Stimulated activated CD8-positive, alpha-beta memory T cell treated with anti-CD3 and anti-CD28 coated beads, Interleukin-4, amount 100 ng/mL, for 1 hour (primary cell): ENCODE data around the gene MRPS22.
A peak's percentile ranks its signal among the peaks of the same experiment; 100 is the strongest.
"Not testable (repeated sequence)": the region's sequence is repeated elsewhere in the genome, so short reads cannot be mapped to it uniquely, and the experiment has no call there.

Source experiments
- DNase-seq, 2 donors: peaks; one replicate each; pipeline ENCODE4 v3.0.0-alpha.2; 2020; ENCODE audit warnings: low read depth in 2 of 2, low spot score in 1 of 2

The MRPS22 gene

DNA sequence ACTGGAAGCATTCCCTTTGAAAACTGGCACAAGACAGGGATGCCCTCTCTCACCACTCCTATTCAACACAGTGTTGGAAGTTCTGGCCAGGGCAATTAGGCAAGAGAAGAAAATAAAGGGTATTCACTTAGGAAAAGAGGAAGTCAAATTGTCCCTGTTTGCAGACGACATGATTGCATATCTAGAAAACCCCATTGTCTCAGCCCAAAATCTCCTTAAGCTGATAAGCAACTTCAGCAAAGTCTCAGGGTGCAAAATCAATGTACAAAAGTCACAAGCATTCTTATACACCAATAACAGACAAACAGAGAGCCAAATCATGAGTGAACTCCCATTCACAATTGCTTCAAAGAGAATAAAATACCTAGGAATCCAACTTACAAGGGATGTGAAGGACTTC is 9.1 kb upstream of the MRPS22 start:
- DNase-seq: not testable (repeated sequence)

DNA sequence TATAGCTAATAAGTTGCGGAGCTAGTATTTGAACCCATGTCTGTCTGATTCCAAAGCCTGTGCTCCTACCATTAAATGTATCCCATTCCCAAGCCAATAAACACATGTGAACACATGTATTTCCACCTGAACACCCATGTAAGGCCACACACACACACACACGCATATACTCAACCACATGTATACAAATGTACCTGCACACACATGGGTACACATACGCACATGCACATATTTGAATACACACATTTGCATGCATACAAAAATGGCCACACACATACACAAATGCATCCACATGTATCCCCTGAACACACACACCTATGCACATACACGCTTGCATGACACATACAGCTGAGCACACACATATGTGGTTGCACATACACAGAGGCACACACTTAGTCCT is 5.4 kb upstream of the MRPS22 start:
- no peak for DNase-seq

DNA sequence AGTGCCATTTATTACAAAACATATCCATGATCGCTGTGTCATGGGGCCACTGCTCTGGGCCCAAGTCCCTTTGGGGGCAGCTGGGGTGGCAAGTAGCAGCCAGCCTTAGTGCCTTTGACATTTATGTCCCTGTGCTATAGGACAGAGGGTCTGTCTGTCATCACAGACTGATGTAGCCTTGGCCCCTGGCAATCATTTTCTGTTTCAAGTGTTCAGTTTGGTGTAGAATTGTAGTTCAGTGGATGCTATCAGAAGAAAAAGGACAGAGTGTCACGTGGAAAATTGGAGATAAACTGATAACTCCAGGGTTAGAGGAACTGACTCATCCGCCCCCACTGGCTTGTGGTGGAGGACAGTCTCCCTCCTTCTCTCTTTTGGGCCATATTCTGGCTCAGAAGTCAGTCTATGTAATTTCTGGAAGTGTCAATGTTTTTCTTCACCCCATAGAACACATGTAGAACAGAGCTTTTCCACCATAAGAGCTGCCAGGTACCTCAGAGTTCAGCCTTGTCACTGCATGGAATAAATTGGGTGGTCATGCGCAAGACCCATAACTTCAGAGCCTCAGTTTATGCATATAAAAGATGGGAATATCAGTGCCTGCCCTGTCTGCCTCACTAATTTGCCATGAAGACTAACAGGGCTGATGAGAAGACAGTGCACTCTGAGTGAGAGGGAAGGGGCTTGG is 4.5 kb upstream of the MRPS22 start:
- no peak for DNase-seq

DNA sequence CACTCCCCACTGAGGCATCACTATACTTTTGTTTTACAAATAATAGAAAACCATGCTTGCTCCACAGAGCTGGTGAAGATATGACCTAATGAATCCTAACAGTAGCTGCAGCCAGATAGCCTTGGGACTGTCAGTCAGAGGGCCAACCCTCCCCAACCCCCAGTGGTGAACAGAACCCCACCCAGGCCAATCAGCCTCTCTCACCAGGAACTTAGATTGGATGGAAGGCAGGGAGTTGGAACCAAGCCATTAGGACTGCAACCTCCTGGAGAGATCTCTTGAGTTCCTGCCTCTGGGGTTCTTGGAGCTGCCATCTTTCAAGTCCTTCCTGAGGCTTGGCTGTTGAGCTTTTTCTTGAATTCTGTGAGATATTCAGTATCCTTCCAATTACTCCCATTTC is 3.0 kb upstream of the MRPS22 start:
- no peak for DNase-seq

DNA sequence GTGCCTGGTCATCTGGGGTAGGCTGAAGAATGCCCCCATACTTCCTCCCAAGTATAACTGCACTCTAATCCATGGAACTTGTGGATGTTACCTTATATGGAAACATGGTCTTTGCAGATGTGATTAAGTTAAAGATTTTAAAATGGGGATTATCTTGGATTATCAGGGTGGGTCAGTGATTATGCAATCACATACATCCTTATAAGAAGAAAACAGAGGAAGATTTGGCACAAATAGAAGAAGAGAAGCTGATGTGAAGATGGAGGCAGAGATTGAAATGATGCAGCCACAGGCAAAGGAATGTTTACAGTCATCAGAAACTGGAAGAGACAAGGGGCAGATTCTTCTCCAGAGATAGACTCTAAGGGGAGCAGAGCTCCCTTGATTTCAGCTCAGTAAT is 1.8 kb upstream of the MRPS22 start:
- no peak for DNase-seq

DNA sequence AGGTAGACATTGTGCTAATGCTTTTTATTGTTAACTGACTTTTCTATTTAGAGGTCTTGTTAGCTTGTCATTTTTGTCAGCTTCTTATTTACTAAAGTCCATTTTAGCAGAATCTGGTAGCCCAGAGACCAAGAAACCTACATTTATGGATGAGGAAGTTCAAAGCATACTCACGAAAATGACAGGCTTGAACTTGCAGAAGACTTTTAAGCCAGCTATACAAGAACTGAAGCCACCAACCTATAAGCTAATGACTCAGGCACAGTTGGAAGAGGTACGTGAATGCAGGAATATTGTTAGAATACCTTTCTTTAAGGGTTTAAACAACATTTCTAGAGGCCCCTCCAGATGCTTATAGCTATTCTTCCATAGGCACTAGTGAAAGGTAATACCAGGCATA is 3.0 kb downstream of the MRPS22 start:
- no peak for DNase-seq

DNA sequence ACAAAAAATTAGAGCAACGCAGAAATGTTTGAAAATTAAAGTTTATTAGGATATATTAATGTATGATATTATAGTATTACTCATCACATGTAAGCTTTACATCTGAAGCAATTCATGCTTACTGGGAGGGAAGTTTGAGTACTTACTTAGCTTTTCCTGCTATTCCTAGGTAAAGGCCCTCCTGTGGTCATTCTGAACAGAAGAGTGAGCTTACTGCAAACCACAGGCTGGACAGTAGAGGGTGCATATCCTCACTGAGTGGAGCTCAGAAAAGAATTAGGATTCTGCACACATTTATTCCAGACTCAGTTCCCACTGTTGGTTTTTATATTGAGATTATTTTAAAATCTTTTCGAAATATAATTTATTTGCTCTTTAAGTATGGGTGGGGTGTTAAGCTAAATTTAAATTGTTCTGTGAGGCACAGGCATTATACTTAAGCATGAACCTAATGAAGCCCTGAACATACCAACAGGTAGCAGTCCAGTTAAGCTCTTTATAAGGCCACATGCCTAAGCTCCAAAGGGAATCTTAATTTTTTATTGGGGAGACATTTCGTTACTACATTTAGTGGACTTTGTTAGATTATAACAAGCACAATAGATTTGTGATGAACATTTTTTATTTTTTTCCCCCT is 10.2 kb downstream of the MRPS22 start:
- DNase-seq: no peak

DNA sequence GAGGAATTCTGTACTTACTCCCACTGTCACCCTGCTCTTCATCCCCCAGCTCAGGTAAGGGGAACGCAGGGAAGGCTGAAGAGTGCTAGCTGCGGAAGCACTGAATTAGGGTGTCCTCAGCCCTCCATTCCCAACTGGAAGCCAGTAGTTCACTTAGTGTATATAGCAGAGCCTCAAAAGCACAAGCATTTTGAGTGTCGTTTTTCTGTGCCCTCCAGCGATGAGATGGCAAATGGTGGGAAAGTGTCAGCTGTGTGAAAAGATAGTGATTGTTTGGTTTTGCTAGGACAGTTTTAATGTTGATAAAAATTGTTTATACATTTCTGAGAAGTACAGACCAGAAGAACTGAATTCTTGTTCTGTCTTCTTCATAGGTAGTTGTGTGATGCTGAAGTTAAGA is 10.8 kb downstream of the MRPS22 start:
- no peak for DNase-seq

DNA sequence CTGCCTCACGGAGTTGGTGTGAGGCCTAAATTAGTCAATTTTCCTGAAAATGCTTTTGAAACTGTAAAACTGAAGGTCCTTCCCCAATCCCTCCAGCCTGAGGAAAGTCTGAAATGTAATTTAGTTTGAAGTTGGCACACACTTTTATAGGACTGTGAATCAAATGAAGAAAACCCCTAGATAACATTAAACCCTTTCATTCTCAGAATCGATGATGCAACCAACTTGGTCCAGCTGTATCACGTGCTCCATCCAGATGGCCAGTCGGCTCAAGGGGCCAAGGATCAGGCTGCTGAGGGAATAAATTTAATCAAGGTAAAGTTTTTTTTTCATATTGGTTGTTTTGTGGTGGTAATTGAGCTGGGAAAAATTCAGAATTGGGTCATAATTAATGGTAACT is 11.7 kb downstream of the MRPS22 start:
- DNase-seq: no peak

DNA sequence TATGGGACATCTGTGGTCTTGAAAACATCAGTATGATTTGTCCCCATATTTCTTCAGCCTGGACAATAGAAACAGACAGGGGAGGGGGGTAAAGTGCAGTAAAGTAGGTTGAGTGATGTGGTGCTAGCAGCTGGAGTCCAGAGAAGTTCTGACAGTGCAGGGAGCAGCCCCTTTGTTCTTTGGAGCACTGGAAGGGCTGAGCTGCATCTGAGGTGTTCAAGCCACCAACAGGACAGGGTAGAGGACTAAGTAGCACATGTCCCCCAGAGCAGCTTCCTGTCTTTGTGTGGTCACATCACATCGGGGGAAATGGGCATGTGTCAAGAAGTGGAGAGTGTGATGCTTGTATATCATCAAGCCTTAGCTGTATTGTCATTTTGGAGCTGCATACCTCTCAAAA is 12.1 kb downstream of the MRPS22 start:
- no peak for DNase-seq

DNA sequence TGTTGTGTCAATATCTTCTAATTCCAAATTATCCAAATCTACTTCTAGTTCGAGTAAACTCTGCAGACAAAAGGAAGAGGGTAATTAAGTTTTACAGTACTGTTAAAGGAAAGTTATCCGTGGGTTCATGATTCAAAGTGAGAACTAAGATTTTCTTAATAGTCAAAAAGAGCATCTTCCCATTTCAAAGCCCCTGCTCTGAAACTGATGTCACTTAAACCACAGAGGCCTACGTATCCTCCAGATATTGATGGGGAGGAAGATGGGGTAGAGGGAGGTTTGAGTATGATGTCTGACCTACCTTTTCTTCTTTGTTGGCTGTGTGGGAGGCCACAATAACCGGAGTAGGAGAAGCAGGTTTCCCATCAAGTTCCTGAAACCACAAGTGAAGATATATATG is 14.1 kb downstream of the MRPS22 start:
- DNase-seq: no peak

DNA sequence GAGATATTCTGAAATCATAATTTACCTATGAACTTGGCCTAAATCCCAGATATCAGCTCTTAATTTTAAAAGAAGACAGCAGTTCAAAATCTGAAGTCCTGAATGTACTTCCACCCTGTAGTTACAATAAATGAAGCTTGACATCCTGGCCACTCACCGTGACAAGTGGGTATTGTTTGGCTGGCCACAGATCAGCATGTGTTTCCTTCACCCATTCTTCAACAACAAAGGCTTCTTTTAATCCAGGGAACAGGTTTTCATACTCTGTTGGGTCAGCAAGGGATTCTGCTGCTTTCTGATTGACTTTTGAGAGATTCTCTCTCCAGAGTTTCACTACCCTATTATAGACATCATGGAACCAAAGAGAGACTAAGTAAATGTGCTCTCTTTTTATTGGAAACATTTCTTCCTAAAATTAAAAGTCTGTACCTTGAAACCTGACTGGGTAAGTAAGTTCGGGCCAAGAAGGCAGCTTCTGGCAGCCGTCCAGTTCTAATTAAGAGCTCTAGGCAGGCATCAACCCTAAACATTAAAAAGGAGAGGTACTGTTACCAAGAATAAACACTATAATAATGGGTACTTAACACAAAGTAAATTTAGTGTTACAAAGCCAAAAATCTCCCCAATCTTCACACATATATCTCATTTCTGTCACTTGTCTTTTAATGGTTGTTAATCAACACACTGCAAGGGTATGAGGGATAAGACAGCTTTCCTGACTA is 15.2 kb downstream of the MRPS22 start:
- no peak for DNase-seq

DNA sequence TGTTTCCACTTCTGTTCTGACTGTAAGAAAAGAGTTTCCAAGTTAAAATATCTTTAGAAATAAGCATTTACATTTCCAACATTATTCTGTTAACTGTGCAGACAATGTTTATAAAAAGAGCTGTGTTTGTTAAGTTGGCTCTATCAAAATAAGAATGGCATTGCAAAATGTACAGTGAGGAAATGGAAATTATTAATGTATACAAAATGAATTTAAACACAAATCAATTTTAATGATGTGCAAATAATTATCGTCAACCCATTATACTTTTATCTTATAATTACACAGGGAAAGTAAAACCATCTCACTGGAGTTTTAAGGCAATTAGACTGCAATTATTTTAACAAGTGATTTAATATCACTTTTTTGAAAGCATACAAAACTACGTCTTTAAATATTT is 17.5 kb downstream of the MRPS22 start:
- no peak for DNase-seq

DNA sequence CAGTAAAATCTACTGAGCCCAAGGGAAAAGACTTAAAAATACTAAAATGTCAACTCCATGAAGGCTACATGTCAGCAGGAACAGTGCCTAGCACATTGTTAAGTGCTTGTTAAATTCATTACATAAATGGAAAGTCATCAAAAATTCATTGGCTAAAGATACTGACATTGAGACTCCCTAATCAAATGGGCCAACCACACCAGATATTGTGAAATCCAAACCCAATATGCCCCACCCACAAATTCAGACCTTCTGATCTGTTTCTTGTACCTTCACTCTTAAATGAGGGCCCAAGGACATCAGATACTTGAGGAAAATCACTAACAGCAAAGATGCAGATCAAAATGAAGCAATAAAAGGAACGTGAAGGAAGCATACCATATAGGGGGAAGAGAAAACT is 20.7 kb downstream of the MRPS22 start:
- no peak for DNase-seq

DNA sequence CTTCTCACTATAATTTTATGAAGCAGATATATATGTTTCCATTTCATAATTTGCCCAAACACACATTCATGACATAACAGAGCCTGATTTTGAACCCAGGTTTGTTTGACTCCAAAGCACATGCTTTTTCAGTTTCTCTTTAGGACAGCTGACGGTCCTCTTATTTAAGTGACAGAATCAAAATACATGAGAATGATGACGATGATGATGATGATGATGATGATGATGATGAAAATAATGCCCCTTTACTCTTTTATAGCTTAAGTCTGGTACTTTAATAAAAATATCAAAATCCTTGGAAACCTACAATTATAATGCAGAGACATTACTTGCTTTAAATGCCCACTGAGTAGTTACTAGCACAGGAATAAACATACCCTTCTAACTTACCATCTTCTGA is 30.3 kb downstream of the MRPS22 start:
- no peak for DNase-seq

DNA sequence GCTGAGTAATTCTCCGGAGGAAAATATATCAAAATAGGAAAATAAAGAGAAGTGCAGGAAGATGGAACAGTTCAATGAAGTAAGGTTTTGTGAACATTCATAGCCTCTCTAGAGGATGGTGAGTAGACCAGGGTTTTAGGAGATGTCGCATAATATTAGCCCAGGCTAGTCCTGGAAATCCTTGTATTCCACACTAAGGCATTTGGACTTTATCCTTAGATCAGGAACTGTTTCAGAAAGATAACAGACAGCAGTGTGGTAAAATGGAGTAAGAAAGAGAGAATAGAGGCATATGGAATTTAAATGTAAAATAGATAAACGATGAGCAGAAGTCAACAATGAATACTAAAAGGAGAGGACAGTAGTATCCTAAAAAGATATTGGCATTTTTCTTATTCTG is 33.6 kb downstream of the MRPS22 start:
- DNase-seq: no peak

DNA sequence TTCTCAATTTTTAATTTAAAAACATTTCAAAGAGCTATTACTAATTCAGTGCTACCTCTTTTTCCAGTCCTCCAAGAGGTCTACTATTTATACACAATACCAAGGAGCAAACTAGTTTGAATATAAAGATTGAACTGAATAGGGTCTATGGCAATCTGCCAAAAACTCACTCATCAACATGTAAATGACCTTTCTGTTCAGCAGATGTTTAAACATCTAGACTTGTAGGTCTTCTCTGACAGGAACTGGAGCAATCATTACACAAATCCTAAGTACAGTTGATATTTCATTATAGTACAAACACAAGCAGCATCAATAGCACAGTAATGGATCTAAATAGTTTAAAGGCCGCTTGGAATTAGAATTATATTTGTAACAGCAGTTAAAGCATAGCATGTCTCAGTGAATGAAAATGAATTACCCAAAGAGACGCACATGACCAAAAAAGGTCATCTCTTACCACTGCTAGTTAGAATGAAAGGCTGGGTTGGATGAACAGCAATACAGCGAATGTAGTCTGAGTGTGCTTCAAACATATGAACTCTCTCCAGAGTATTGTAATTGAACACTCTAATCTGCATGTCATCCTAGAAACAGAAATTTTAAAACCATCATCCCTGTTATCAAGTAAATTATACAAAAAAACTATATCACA is 34.9 kb downstream of the MRPS22 start:
- no peak for DNase-seq

DNA sequence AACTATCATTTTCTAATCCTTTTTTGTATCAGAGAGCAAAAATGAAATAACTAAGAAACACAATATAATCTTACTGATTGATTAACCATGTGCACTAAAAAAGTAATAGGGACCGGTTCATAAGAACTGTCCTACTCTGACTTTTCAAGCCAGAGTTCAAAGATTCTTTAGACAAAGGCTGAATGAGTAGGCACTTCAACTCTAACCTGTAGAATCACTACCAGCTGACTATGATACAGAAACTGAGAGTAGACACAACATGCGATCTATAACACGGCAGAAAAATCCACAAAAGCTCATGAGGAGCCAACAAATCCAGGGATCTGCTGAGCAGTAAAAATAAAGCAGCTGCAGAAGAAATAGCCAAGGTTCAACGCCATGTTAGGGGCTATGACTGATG is 36.8 kb downstream of the MRPS22 start:
- no peak for DNase-seq

DNA sequence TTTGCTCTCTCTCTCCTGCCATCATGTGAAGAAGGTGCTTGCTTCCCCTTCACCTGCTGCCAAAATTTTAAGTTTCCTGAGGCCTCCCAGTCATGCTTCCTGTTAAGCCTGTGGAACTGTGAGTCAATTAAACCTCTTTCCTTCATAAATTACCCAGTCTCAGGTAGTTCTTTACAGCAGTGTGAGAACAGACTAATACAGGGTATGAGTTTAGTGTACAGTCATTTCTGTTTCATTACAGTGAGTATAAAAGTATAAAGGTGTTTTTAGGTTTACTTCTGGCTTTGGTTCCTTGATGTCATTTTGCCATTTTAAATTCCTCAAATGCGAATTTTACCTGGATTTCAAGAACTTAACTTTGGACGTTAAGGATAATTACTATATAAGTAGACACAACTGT is 38.5 kb downstream of the MRPS22 start:
- not testable (repeated sequence) for DNase-seq

DNA sequence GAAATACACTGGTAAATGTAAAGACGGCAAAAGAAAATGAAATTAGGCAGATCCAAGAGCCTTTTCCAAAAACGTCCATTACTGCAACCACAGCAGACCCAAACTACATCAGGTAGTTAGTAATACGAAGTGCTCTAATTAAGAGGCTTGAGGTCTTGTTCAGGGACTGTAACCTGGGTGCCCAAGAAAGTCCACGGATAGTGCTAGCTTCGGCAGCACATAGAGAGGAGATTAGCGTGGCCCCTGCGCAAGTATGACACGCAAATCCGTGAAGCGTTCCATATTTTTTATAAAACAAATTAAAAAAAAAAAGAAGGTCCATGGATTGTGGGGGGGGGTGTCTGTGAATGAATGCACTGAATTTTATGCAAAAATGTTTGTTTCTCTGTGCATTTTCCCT is 44.3 kb downstream of the MRPS22 start:
- DNase-seq: no peak

DNA sequence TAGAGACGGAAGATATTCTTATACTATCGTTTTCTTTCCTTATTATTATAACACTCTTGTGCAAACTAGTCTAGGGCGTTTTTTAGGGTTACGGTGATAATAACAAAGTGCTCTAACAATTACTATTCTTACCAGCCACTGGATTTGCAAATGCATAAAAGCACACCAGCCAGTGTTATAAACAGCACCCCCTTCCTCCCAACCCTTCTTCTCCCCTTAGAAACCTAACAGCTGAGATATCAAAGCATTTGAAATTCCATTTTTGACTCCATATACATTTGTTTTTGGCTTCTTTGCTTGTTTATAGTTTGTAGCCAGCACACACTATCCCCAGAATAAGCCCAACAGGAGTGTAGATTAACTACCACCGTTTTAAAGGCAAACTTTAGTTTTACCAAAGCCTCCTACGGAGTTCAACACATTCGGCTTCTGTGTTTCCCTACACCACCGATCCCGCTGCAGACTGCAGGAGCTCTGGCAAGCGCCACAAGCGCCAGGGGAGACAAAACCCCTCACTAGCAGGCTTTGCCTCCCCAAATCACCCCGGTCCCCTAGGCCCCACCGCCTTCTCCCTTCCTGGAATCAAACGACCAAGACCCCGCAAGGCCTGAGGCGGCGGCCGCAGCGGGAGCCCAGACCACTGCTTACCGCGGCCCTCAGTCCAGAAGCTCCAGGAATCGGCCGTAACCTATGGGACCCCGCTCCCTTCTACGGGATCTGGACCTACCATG is 45.2 kb downstream of the MRPS22 start:
- peak in 1 of 2 donors; percentile 1 for DNase-seq
